GM19438 (cell line): ENCODE measurements around the gene ICAM1.

Experiments
- ATAC-seq: cut with Tn5 transposase; IDR thresholded peaks from one replicate; pipeline ENCODE4 v1.9.1; 2021; ENCODE audit warnings: low read depth; ENCODE audit not compliant: unreplicated experiment

Gene ICAM1

DNA sequence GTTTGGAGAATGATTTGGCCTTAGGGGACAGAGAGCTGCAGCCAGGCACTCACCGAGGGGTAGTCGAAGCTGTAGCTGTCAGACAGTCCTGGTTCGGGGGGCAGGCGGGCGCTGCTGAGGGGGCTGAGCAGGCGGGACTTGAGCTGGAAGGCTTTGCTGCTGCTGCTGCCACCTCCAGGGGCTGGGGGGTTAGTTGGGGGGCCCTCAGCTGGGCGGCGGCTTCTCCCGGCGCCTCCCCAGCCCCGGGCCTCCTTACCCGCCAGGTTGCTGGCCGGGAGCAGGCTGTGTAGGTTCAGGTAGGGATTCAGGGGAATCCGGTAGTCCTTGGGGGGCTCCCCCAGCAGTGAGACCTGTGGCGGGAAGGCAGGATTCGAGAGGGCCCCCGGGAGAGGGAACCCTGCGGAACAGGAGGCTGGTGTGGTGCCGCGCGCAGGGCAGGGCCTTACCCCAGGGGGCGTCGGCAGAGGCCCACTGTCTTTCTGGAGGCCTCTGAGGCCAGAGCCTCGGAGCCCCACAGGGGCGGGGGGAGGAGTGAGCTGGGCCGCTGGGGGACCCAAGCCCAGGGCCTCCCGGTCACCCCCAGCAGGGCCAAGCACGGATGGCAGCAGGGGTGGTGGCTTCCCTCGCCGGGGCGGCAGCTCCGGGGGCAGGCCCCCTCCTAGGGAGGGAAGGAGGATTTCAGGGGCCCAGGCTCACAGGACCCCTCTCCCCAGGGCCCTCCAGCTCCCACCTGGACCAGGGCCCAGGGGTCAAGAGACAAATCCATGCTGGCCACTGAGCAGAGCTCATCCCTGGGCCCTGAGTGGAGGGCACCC is 49.9 kb downstream of the ICAM1 start:
- ATAC-seq: no peak

DNA sequence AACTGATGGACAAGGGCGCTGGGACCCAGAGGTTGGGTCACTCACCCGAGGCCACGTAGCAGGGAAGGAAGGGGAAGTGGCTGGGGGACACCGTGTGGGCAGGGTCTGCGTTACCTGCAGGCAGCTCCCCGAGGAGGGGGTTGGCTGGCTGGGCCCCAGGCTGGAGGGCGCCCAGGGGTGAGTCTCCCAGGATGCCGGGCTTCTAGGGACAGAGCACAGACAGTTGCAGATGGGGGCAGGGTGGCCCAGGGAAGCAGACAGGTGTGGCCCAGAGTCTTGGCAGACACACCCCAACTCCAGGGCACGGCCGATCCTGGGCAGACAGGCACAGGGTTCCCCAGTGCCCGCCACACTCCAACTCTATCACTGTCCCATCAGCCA is 50.5 kb downstream of the ICAM1 start:
- no peak for ATAC-seq

GRCh38 chr19:10321874-10322835 is 51.2 kb downstream of the ICAM1 start:
- no peak for ATAC-seq

- no peak for ATAC-seq
Observed at GRCh38 chr19:10325732-10326131, 54.8 kb downstream of the ICAM1 start.

- ATAC-seq: no peak
Observed at GRCh38 chr19:10327793-10328192, 56.9 kb downstream of the ICAM1 start.

DNA sequence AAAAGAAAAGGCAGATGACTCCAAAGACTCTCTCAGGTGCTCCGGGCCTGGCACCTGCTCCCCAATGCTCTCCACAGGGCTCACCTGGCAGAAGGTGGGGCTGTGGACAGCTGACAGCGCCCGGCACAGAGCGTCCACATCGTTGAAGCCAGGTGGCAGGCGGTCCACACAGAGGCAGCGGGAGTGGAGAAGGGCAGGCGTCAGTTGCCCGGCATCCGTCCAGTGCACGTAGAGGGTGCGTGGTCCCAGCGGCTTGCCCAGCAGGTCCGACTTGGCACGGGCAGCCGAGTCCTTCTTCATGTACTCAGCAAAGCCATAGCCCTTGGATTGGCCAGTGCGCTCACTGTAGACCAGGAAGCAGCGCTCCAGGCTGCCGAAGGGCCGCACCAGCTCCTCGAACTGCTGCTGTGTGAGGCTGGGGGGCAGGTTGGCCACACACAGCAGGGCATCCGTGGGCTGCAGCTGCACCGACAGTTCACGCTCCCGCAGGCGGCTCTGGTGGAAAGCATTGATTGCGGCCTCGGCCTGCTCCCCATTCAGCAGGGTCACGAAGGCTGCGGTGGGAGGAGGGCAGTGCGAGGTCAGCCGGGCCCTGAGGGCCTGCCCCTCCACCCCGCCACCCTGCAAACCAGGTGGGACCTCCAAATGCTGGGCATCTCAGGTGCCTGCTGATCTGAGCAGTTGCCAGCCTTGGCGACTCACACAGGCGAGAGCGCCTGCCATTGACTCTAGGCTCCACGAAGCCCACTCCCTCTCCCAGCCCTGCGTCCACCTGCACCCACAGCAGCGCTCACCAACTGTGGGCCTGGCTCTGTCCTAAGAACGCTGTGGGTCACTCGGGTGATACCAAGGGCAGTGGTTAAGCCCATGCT is 57.9 kb downstream of the ICAM1 start:
- no peak for ATAC-seq

- no peak for ATAC-seq
Observed at GRCh38 chr19:10329555-10329954, 58.6 kb downstream of the ICAM1 start.

DNA sequence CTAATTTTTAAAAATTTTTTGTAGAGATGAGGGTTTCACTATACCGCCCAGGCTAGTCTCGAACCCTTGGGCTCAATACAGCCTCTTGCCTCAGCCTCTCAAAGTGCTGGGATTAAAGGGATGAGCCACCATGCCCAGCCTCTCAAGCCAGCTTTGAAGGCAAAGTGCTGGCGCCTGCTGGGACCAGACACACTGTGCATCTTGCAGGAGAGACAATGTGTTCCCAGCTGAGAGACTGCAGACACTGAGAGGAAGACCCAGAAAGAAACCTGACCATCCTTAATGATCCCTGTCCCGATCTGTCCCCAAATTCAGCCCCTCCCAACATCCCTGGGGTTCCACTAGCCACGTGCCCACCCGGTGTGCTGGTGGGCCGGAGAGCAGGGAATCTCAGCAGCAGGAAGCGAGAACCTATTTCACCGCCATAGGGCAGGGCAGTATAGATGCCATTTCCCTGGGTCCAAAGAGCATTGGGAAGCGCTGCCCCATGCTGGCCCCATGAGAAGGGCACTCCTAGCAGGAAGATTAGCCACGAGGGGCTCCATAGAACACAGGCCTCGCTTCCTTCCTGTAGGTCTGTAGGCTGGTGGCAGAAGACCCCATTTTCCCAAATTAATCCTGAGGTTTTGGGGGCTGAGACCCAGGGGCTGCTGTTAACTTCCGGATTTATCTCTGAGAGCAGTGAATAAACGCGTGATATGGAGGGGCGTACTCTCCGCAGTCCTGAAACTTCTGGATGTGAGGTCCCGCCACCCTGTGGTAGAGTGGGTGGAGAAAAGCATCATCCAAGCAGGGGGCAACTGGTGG is 61.4 kb downstream of the ICAM1 start:
- no peak for ATAC-seq

- ATAC-seq: peak; percentile 83
Observed at GRCh38 chr19:10332965-10333757, 62.2 kb downstream of the ICAM1 start, which contains the start of gene RAVER1. TSS of gene RAVER1 (minus strand) at chr19:10333529. CDS start at chr19:10333507, 22 bp downstream.

- no peak for ATAC-seq
Observed at GRCh38 chr19:10333758-10334587, 63.1 kb downstream of the ICAM1 start.

DNA sequence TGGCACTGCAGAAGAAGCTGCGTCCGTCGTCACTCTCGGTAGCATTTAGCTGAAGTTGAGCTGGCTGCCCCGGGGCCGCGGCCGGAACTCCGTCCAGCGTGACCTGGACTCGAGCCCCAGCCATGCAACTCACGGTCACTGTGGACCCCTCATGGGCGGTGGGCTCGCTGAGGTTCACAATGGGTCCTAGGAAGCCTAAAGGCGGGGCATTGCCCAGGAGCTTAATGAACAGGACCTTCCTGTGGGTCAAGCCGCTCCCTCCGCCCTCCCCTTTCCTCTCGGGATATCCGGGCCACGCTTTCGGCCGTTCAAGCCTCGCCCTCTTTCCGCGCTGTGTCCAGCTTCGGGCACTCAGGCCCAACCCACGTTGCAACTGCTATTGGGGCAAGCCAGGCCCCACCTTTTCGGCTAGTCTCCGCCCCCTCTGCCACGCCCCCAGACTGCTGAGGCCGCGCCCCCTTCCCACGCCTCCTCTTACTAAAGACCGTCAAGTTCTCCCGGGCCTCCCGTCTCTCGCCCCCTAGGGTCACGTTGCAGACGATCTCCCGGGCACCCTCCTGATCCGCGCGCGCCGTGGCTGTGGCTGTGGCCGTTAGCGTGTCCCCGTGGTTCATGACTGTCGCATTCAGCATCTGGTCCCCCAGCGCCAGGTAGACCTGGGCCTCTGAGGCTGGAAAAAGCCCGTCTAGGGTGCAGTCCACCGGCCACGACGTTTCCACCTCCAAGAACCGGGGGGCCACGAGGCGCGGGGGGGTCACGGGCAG is 63.9 kb downstream of the ICAM1 start:
- ATAC-seq: no peak

DNA sequence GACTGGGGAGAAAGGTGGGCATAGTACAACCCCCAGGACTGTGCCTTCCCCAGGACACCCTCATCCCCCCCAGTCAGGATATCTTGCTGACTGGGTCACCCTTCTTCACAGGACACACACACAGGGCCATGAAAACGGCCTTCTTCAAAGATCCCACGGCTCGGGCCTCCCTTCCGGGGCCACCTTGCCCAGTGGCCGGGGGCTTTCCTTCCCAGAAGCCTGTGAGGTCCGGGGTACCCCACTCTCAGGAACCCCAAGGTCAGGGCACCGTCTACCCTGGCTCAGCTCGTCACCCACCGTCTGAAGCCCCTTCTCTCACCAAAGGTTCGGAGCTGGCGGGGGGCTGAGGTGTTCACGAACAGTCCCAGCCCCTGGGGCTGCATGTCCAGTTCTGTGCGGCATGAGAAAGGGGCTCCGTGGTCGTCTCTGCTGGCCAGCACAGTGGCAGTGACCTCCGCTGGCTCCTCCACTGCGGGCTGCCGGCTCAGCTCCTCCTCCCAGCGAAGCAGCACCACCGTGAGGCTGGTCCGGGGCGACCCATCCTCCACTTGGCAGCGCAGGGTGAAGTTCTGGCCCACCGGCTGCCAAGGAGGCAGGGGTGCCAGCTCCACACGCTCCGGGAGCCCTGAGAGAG is 64.5 kb downstream of the ICAM1 start:
- ATAC-seq: no peak
